A549 treated with ZK216348 at 1 μM for 4 hours (cell line): ENCODE results near the gene CLDN22. TPM values are rescaled to one million over a fixed set of nuclear protein-coding genes. Genes with fewer than 3 reads are reported as not detected.

ENCODE experiments used
- total RNA-seq: library from RNA; stranded (reverse); fragments of 200-300 nt; extraction: Qiagen RNA extraction; gene quantifications from 5 replicates; pipeline ENCODE4 v1.2.3, GENCODE V29; 2022; ENCODE audit warnings: low read depth

CLDN22 gene
- total RNA-seq, result not detected in 5 replicates

GRCh38 chr4:183320211-183321059 lies at the start of gene CLDN22:
CLDN22 (minus strand) TSS chr4:183320276; CDS start chr4:183320218, 58 bp downstream.

GRCh38 chr4:183322326-183322725 lies 2.2 kb upstream of the CLDN22 start, which contains the start of gene CLDN24:
CLDN24 (minus strand) TSS chr4:183322426; CDS start chr4:183322426, 0 bp downstream.

Other genes with a start within 250 kb of the CLDN22 start
- gene WWC2, start 221.0 kb downstream of the CLDN22 start, total RNA-seq, result 12.0 to 19.8 TPM (median 17.5 TPM) in 5 replicates
- gene CLDN24, start 2.1 kb upstream of the CLDN22 start, total RNA-seq, result not detected in 5 replicates
- gene CDKN2AIP, start 124.4 kb upstream of the CLDN22 start, total RNA-seq, result 8.9 to 12.1 TPM (median 9.6 TPM) in 5 replicates
- 9.5 to 11.8 TPM (median 11.6 TPM) in 5 replicates for gene ING2, start 184.8 kb upstream of the CLDN22 start, total RNA-seq